CD8-positive, alpha-beta memory T cell (primary cell): ENCODE results near the gene OTUD3. TPM values are rescaled to one million over a fixed set of nuclear protein-coding genes. Genes with fewer than 3 reads are reported as not detected.

Experiments used
- polyA plus RNA-seq: library from polyadenylated mRNA; unstranded; fragments of 300-500 nt; fragmentation: Illumina TruSeq; gene quantifications from one replicate; pipeline ENCODE4 v1.2.3, GENCODE V29; 2021
- total RNA-seq, 2 experiments: library from RNA; stranded (reverse); gene quantifications; one replicate each; pipeline ENCODE4 v1.2.3, GENCODE V29; 2021

Gene OTUD3
- total and polyA plus RNA-seq, 3 experiments from 2014 or later, result 1.1 to 7.9 (median 6.0) TPM

Other genes starting within 250 kb of the OTUD3 start
- gene NBL1, start 238.1 kb upstream of the OTUD3 start, total RNA-seq, result 10 to 100 TPM; 35.6 to 36.3 TPM
- gene NBL1, start 238.1 kb upstream of the OTUD3 start, polyA plus RNA-seq, result 8.1 TPM
- not detected for gene HTR6, start 217.5 kb upstream of the OTUD3 start, total RNA-seq
- gene HTR6, start 217.5 kb upstream of the OTUD3 start, polyA plus RNA-seq, result not detected
- 10 to 100 TPM; 16.5 to 16.6 TPM for gene TMCO4, start 82.5 kb upstream of the OTUD3 start, total RNA-seq
- gene TMCO4, start 82.5 kb upstream of the OTUD3 start, polyA plus RNA-seq, result 18.2 TPM
- gene RNF186, start 67.1 kb upstream of the OTUD3 start, total RNA-seq, result not detected
- gene RNF186, start 67.1 kb upstream of the OTUD3 start, polyA plus RNA-seq, result not detected
- not detected for gene PLA2G2E, start 41.2 kb downstream of the OTUD3 start, total RNA-seq
- gene PLA2G2E, start 41.2 kb downstream of the OTUD3 start, polyA plus RNA-seq, result not detected
- gene PLA2G2A, start 97.2 kb downstream of the OTUD3 start, total RNA-seq, result not detected
- gene PLA2G2A, start 97.2 kb downstream of the OTUD3 start, polyA plus RNA-seq, result not detected
- not detected for gene PLA2G5, start 187.8 kb downstream of the OTUD3 start, total RNA-seq
- not detected for gene PLA2G5, start 187.8 kb downstream of the OTUD3 start, polyA plus RNA-seq
- not detected for gene PLA2G2D, start 237.1 kb downstream of the OTUD3 start, total RNA-seq
- not detected for gene PLA2G2D, start 237.1 kb downstream of the OTUD3 start, polyA plus RNA-seq